Activated CD4-positive, alpha-beta T cell treated with anti-CD3 and anti-CD28 coated beads, Interleukin-2, amount 10 ng/mL, durations not matched to agents 7 days and 5 days (primary cell): ENCODE results near the gene TAF4. TPM values are rescaled to one million over a fixed set of nuclear protein-coding genes. Genes with fewer than 3 reads are reported as not detected.

ENCODE experiments used
- CTCF ChIA-PET: fragments of 350-600 bp; sonication (Branson Sonifier 250); formaldehyde crosslinking; loops from one replicate; lab custom pipeline; 2021; ENCODE audit warnings: antibody characterized with exemption; lab: Charles Lee
- POLR2A ChIA-PET: fragments of 350-600 bp; sonication (Branson Sonifier 250); formaldehyde crosslinking; loops from one replicate; lab custom pipeline; 2021; ENCODE audit warnings: antibody characterized with exemption; lab: Charles Lee
- DNase-seq: peaks from one replicate; pipeline ENCODE4 v3.0.0-alpha.2; 2020
- H3K27ac Mint-ChIP-seq: one replicate; pipeline ENCODE4 v1.8.0; 2021; ENCODE audit warnings: mild to moderate bottlenecking, moderate library complexity, mixed read lengths
- H3K27me3 Mint-ChIP-seq: one replicate; pipeline ENCODE4 v1.8.0; 2021; ENCODE audit warnings: mixed read lengths
- H3K36me3 Mint-ChIP-seq: one replicate; pipeline ENCODE4 v1.8.0; 2021; ENCODE audit warnings: low read depth, mixed read lengths
- H3K4me1 Mint-ChIP-seq: one replicate; pipeline ENCODE4 v1.8.0; 2021; ENCODE audit warnings: mixed read lengths
- H3K4me3 Mint-ChIP-seq: one replicate; pipeline ENCODE4 v1.8.0; 2021; ENCODE audit warnings: mild to moderate bottlenecking, moderate library complexity, mixed read lengths
- H3K9me3 Mint-ChIP-seq: one replicate; pipeline ENCODE4 v1.8.0; 2021; ENCODE audit warnings: mixed read lengths
- total RNA-seq, 2 experiments: library from RNA; stranded (reverse); gene quantifications; one replicate each; pipeline ENCODE4 v1.2.3, GENCODE V29; 2021

The TAF4 gene
- total RNA-seq, 2 experiments from 2014 or later = 24.2 to 32.0 TPM

GRCh38 chr20:62029296-62029695 is 36.4 kb downstream of the TAF4 start:
- Mint-ChIP-seq H3K4me3 (no peak overlapping the region), H3K27ac (peak overlapping the region; percentile 39), H3K4me1 (peaks cover 56% of the 10 kb centered on the region), H3K9me3 (no peaks in the 10 kb centered on the region), H3K27me3 (no peaks in the 10 kb centered on the region), H3K36me3 (no peaks in the 10 kb centered on the region)
- CTCF ChIA-PET = no interaction called here
- POLR2A ChIA-PET = interaction anchor here (0.6 kb wide), 1 partner anchor 113 kb away, joined by 13 read pairs; no protein-coding TSS in a partner anchor
- no peak for DNase-seq

GRCh38 chr20:62028384-62028783 is 37.3 kb downstream of the TAF4 start:
- Mint-ChIP-seq H3K4me3 (no peak overlapping the region), H3K36me3 (no peaks in the 10 kb centered on the region), H3K4me1 (peaks cover 56% of the 10 kb centered on the region), H3K27me3 (no peaks in the 10 kb centered on the region), H3K9me3 (no peaks in the 10 kb centered on the region), H3K27ac (no peak overlapping the region)
- POLR2A ChIA-PET = no interaction called here
- DNase-seq = no peak
- CTCF ChIA-PET = no interaction called here

- Mint-ChIP-seq H3K9me3 (no peaks in the 10 kb centered on the region), H3K36me3 (no peaks in the 10 kb centered on the region), H3K4me3 (no peak overlapping the region), H3K27ac (no peak overlapping the region), H3K27me3 (no peaks in the 10 kb centered on the region), H3K4me1 (peaks cover 52% of the 10 kb centered on the region)
- ChIA-PET POLR2A (no interaction called here), CTCF (no interaction called here)
- no peak for DNase-seq
Measured at GRCh38 chr20:62027698-62028321, 37.9 kb downstream of the TAF4 start.

GRCh38 chr20:62027116-62027515 is 38.6 kb downstream of the TAF4 start:
- H3K4me1 Mint-ChIP-seq = peaks cover 45% of the 10 kb centered on the region
- ChIA-PET CTCF (no interaction called here), POLR2A (no interaction called here)
- no peaks in the 10 kb centered on the region for H3K9me3 Mint-ChIP-seq
- H3K27me3 Mint-ChIP-seq = no peaks in the 10 kb centered on the region
- no peak for DNase-seq
- no peak overlapping the region for H3K27ac Mint-ChIP-seq
- H3K4me3 Mint-ChIP-seq = no peak overlapping the region
- H3K36me3 Mint-ChIP-seq = no peaks in the 10 kb centered on the region

GRCh38 chr20:62026564-62026856 is 39.2 kb downstream of the TAF4 start:
- no peaks in the 10 kb centered on the region for H3K27me3 Mint-ChIP-seq
- no peak overlapping the region for H3K4me3 Mint-ChIP-seq
- DNase-seq = no peak
- no peaks in the 10 kb centered on the region for H3K9me3 Mint-ChIP-seq
- peaks cover 39% of the 10 kb centered on the region for H3K4me1 Mint-ChIP-seq
- no peak overlapping the region for H3K27ac Mint-ChIP-seq
- ChIA-PET POLR2A (no interaction called here), CTCF (interaction anchor here (1.2 kb wide), 1 partner anchor 15 kb away, joined by 4 read pairs; no protein-coding TSS in a partner anchor)
- no peaks in the 10 kb centered on the region for H3K36me3 Mint-ChIP-seq

GRCh38 chr20:62025832-62026563 is 39.7 kb downstream of the TAF4 start:
- no peaks in the 10 kb centered on the region for H3K27me3 Mint-ChIP-seq
- no peaks in the 10 kb centered on the region for H3K36me3 Mint-ChIP-seq
- POLR2A ChIA-PET = no interaction called here
- peak; percentile 48 for DNase-seq
- peaks cover 33% of the 10 kb centered on the region for H3K4me1 Mint-ChIP-seq
- H3K9me3 Mint-ChIP-seq = no peaks in the 10 kb centered on the region
- CTCF ChIA-PET = interaction anchor here (0.9 to 1.2 kb wide), 2 partner anchors 15 to 110 kb away, joined by 3 to 4 read pairs; no protein-coding TSS in a partner anchor
- H3K27ac Mint-ChIP-seq = peak overlapping the region; percentile 2
- no peak overlapping the region for H3K4me3 Mint-ChIP-seq

GRCh38 chr20:62025394-62025793 is 40.3 kb downstream of the TAF4 start:
- DNase-seq = no peak

GRCh38 chr20:62023935-62024334 is 41.7 kb downstream of the TAF4 start:
- ChIA-PET CTCF (no interaction called here), POLR2A (no interaction called here)
- no peaks in the 10 kb centered on the region for H3K27me3 Mint-ChIP-seq
- peaks cover 22% of the 10 kb centered on the region for H3K4me1 Mint-ChIP-seq
- no peaks in the 10 kb centered on the region for H3K9me3 Mint-ChIP-seq
- H3K36me3 Mint-ChIP-seq = no peaks in the 10 kb centered on the region
- DNase-seq = no peak
- H3K27ac Mint-ChIP-seq = no peak overlapping the region
- no peak overlapping the region for H3K4me3 Mint-ChIP-seq

More at GRCh38 chr20:62025394-62025793, 40.3 kb downstream of the TAF4 start:
- H3K4me1 Mint-ChIP-seq = peaks cover 29% of the 10 kb centered on the region
- CTCF ChIA-PET = interaction anchor here (0.6 to 1.2 kb wide), 4 partner anchors 14 to 469 kb away, joined by 3 to 4 read pairs (median 4); no protein-coding TSS in a partner anchor
- no peak overlapping the region for H3K4me3 Mint-ChIP-seq
- no peaks in the 10 kb centered on the region for H3K27me3 Mint-ChIP-seq
- H3K27ac Mint-ChIP-seq = no peak overlapping the region
- H3K36me3 Mint-ChIP-seq = no peaks in the 10 kb centered on the region
- H3K9me3 Mint-ChIP-seq = no peaks in the 10 kb centered on the region
- POLR2A ChIA-PET = no interaction called here

- ChIA-PET CTCF (no interaction called here), POLR2A (no interaction called here)
- no peaks in the 10 kb centered on the region for H3K36me3 Mint-ChIP-seq
- no peak overlapping the region for H3K27ac Mint-ChIP-seq
- no peak overlapping the region for H3K4me3 Mint-ChIP-seq
- no peak for DNase-seq
- H3K4me1 Mint-ChIP-seq = peaks cover 22% of the 10 kb centered on the region
- no peaks in the 10 kb centered on the region for H3K27me3 Mint-ChIP-seq
- H3K9me3 Mint-ChIP-seq = no peaks in the 10 kb centered on the region
Measured at GRCh38 chr20:62022575-62023139, 43.0 kb downstream of the TAF4 start.

GRCh38 chr20:62021793-62022385 is 43.8 kb downstream of the TAF4 start:
- POLR2A ChIA-PET = no interaction called here
- no peaks in the 10 kb centered on the region for H3K9me3 Mint-ChIP-seq
- no peak overlapping the region for H3K4me3 Mint-ChIP-seq
- H3K27me3 Mint-ChIP-seq = no peaks in the 10 kb centered on the region
- H3K4me1 Mint-ChIP-seq = peaks cover 19% of the 10 kb centered on the region
- CTCF ChIA-PET = interaction anchor here (0.6 kb wide), 1 partner anchor 1474 kb away, joined by 3 read pairs; no protein-coding TSS in a partner anchor
- no peak for DNase-seq
- no peak overlapping the region for H3K27ac Mint-ChIP-seq
- H3K36me3 Mint-ChIP-seq = no peaks in the 10 kb centered on the region

GRCh38 chr20:62020935-62021701 is 44.6 kb downstream of the TAF4 start:
- POLR2A ChIA-PET = interaction anchor here (0.6 kb wide), 1 partner anchor 168 kb away, joined by 6 read pairs; no protein-coding TSS in a partner anchor
- no peak for DNase-seq
- H3K36me3 Mint-ChIP-seq = no peaks in the 10 kb centered on the region
- peaks cover 13% of the 10 kb centered on the region for H3K4me1 Mint-ChIP-seq
- H3K27me3 Mint-ChIP-seq = no peaks in the 10 kb centered on the region
- CTCF ChIA-PET = interaction anchor here (0.6 kb wide), 1 partner anchor 1475 kb away, joined by 3 read pairs; no protein-coding TSS in a partner anchor
- H3K4me3 Mint-ChIP-seq = no peak overlapping the region
- H3K27ac Mint-ChIP-seq = no peak overlapping the region
- H3K9me3 Mint-ChIP-seq = no peaks in the 10 kb centered on the region

- no peak overlapping the region for H3K4me3 Mint-ChIP-seq
- H3K27ac Mint-ChIP-seq = no peak overlapping the region
- POLR2A ChIA-PET = interaction anchor here (0.6 kb wide), 1 partner anchor 169 kb away, joined by 6 read pairs; no protein-coding TSS in a partner anchor
- no peak for DNase-seq
- H3K36me3 Mint-ChIP-seq = no peaks in the 10 kb centered on the region
- H3K4me1 Mint-ChIP-seq = peaks cover 2% of the 10 kb centered on the region
- H3K9me3 Mint-ChIP-seq = no peaks in the 10 kb centered on the region
- H3K27me3 Mint-ChIP-seq = no peaks in the 10 kb centered on the region
- CTCF ChIA-PET = no interaction called here
Measured at GRCh38 chr20:62019881-62020492, 45.7 kb downstream of the TAF4 start.
